Measurements from ENCODE around the gene SOCS3.

DNA sequence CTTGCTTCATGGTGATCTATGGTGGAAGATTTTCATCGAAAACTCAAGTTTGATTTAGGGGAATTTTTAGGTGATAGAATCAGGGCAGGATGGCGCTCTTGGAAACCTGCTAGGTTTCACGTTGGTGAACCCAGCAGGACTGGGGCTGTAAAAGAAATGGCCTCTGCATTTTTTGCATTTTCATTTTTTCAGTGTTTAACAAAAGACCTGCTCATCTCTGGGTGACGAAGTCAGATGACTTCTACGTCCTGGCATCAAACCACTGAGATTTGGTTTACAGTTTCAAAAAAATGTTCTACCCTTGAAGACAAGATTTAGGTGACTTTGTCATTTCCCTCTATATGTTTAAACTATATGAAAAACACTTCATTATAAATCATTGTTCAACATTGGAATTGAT lies 20.5 kb upstream of the SOCS3 start:
- no peak for TF ChIP-seq EZH2phosphoT487 (IDR thresholded peaks at IDR 0.05; ENCODE audit: borderline replicate concordance)
- TF ChIP-seq CTCF (conservative IDR thresholded peaks at IDR 0.05; ENCODE audit: low read length): no peak

Data from Loucy (cell line).